Measurements from ENCODE around the gene GATB. TPM values are rescaled to one million over a fixed set of nuclear protein-coding genes. Genes with fewer than 3 reads are reported as not detected.

The GATB gene
- total and polyA plus RNA-seq, 10 of the 15 experiments (the other 5 are each of a cell fraction or from before 2014, with no cell fraction given) = 20.5 to 37.3 (median 30.5) TPM

DNA sequence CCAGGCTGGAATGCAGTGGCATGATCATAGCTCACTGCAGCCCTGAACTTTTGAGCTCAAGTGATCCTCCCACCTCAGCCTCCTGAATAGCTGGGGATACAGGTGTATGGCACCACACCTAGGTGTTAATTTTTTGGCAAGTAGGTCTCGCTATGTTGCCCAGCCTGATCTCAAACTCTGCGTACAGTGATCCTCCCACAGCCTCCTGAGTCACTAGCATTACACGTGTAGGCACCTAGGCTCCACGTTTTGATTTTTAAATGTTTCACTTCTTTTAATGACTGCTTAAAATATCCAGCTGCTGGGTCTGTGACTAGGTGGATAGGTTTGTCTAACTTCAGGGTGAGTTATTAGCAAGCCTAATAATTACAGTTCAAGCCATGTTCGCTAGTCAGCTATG is 44.5 kb downstream of the GATB start:
- ChIA-PET RAD21 (ENCODE audit: unreplicated experiment) (interaction anchor here (0.7 kb wide), 1 partner anchor 931 kb away, joined by 3 read pairs; no protein-coding TSS in a partner anchor), SMC1A (ENCODE audit: uncharacterized antibody, unreplicated experiment) (interaction anchor here (0.6 to 1.3 kb wide), 3 partner anchors 77 to 743 kb away, joined by 3 to 4 read pairs (median 3); no protein-coding TSS in a partner anchor), CTCF (no interaction called here), POLR2A (interaction anchor here (0.7 to 1.2 kb wide), 2 partner anchors 77 to 783 kb away, joined by 4 to 8 read pairs; no protein-coding TSS in a partner anchor)
- no peaks in the 10 kb centered on the region for H3K27me3 ChIP-seq (replicated peaks in 1 of 2; ENCODE audit: control insufficient read depth in 2 of 2, insufficient read depth in 2 of 2, low read length in 1 of 2)
- no peaks in the 10 kb centered on the region for H4K20me1 ChIP-seq (ENCODE audit: control insufficient read depth, insufficient read depth)
- BruUV-seq (replicated peaks) = no TSS peak
- no peak overlapping the region for H3K27ac ChIP-seq (ENCODE audit: control insufficient read depth, insufficient read depth)
- in situ Hi-C loops (cut with MboI) (no loop called here), intact Hi-C loops (cut with micrococcal nuclease; ENCODE audit: unreplicated experiment) (no loop called here)
- DNase-seq (ENCODE audit: low read depth, low spot score) (no peak), ATAC-seq (no peak), FAIRE-seq (no peak)
- no peak overlapping the region for H2AFZ ChIP-seq (ENCODE audit: control insufficient read depth, low read depth, low read length)
- H3K9me3 ChIP-seq (replicated peaks; ENCODE audit: control insufficient read depth, insufficient read depth, low read length) = no peaks in the 10 kb centered on the region
- TF ChIP-seq KAT2A (conservative IDR thresholded peaks at IDR 0.05; ENCODE audit: control insufficient read depth, low read depth, low read length) (no peak), EP300 (IDR thresholded peaks at IDR 0.05; ENCODE audit: borderline replicate concordance in 1 of 2, control insufficient read depth in 1 of 2, low read depth in 2 of 2, low read length in 2 of 2) (no peak), TCF12 (IDR thresholded peaks at IDR 0.05; ENCODE audit: low read depth, low read length) (no peak), CBX5 (IDR thresholded peaks at IDR 0.05; ENCODE audit: low read depth) (no peak)
- WGBS (ENCODE audit: insufficient coverage, insufficient replicate concordance, low lambda C conversion rate, missing lambda C conversion rate) = 81% methylated on average over 5 of the region's 5 CpGs
- no peak overlapping the region for H3K9ac ChIP-seq (ENCODE audit: control insufficient read depth, insufficient read depth, low read length)
- peaks cover 0 to 9% of the 10 kb centered on the region in 2 experiments; a peak in 2 of 4 replicates for H3K36me3 ChIP-seq (ENCODE audit: control insufficient read depth in 2 of 2, insufficient read depth in 2 of 2, low read length in 1 of 2)
- no peaks in the 10 kb centered on the region for H3K79me2 ChIP-seq (ENCODE audit: control insufficient read depth, insufficient read depth, low read length)
- H3K4me1 ChIP-seq (ENCODE audit: control insufficient read depth, insufficient read depth, low read length) = no peaks in the 10 kb centered on the region; the same call in 1 of the 2 replicates
- H3K4me2 ChIP-seq (ENCODE audit: control insufficient read depth, insufficient read depth) = no peak overlapping the region
- H3K4me3 ChIP-seq = no peak overlapping the region

DNA sequence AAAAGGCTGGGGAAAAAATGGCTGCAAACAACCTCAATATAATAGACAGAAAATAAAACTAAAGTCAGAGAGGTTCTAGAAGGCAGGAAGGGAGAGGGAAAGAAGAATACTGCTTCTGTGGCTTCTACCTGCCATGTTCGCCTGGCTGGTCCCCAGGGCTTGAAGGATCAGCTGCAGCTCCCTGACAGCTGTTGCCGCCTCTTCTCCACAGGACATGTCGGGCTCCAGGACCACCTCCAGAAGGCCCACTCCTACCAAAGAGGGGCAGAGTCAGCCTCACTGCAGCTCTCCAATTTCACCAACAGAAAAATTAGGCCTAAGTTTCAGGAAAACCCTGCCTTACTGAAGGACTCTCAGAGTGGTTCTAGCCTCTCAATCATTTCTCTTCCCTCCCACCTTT is 44.9 kb downstream of the GATB start:
- Histone ChIP-seq H3K9ac (ENCODE audit: control insufficient read depth, insufficient read depth, low read length) (no peak overlapping the region), H3K36me3 (ENCODE audit: control insufficient read depth in 2 of 2, insufficient read depth in 2 of 2, low read length in 1 of 2) (peaks cover 0 to 9% of the 10 kb centered on the region in 2 experiments; a peak in 2 of 4 replicates), H3K4me1 (ENCODE audit: control insufficient read depth, insufficient read depth, low read length) (no peaks in the 10 kb centered on the region; the same call in 1 of the 2 replicates), H3K4me2 (ENCODE audit: control insufficient read depth, insufficient read depth) (no peak overlapping the region), H3K27ac (ENCODE audit: control insufficient read depth, insufficient read depth) (no peak overlapping the region), H3K4me3 (no peak overlapping the region), H3K27me3 (replicated peaks in 1 of 2; ENCODE audit: control insufficient read depth in 2 of 2, insufficient read depth in 2 of 2, low read length in 1 of 2) (no peaks in the 10 kb centered on the region), H2AFZ (ENCODE audit: control insufficient read depth, low read depth, low read length) (no peak overlapping the region), H3K9me3 (replicated peaks; ENCODE audit: control insufficient read depth, insufficient read depth, low read length) (no peaks in the 10 kb centered on the region), H3K79me2 (ENCODE audit: control insufficient read depth, insufficient read depth, low read length) (no peaks in the 10 kb centered on the region), H4K20me1 (ENCODE audit: control insufficient read depth, insufficient read depth) (no peaks in the 10 kb centered on the region)
- ChIA-PET CTCF (no interaction called here), POLR2A (interaction anchor here (0.7 to 1.2 kb wide), 2 partner anchors 78 to 783 kb away, joined by 4 to 8 read pairs; no protein-coding TSS in a partner anchor), SMC1A (ENCODE audit: uncharacterized antibody, unreplicated experiment) (interaction anchor here (0.6 to 1.1 kb wide), 2 partner anchors 170 to 743 kb away, joined by 3 to 4 read pairs; no protein-coding TSS in a partner anchor), RAD21 (ENCODE audit: unreplicated experiment) (interaction anchor here (0.7 kb wide), 1 partner anchor 932 kb away, joined by 3 read pairs; no protein-coding TSS in a partner anchor)
- 92% methylated on average over 3 of the region's 3 CpGs for WGBS (ENCODE audit: insufficient coverage, insufficient replicate concordance, low lambda C conversion rate, missing lambda C conversion rate)
- ATAC-seq (no peak), DNase-seq (ENCODE audit: low read depth, low spot score) (no peak), FAIRE-seq (no peak)
- in situ Hi-C loops (cut with MboI) = no loop called here
- no TSS peak for BruUV-seq (replicated peaks)
- intact Hi-C loops (cut with micrococcal nuclease; ENCODE audit: unreplicated experiment) = no loop called here
- TF ChIP-seq, protein P1, sequence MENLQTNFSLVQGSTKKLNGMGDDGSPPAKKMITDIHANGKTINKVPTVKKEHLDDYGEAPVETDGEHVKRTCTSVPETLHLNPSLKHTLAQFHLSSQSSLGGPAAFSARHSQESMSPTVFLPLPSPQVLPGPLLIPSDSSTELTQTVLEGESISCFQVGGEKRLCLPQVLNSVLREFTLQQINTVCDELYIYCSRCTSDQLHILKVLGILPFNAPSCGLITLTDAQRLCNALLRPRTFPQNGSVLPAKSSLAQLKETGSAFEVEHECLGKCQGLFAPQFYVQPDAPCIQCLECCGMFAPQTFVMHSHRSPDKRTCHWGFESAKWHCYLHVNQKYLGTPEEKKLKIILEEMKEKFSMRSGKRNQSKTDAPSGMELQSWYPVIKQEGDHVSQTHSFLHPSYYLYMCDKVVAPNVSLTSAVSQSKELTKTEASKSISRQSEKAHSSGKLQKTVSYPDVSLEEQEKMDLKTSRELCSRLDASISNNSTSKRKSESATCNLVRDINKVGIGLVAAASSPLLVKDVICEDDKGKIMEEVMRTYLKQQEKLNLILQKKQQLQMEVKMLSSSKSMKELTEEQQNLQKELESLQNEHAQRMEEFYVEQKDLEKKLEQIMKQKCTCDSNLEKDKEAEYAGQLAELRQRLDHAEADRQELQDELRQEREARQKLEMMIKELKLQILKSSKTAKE (IDR thresholded peaks at IDR 0.05; ENCODE audit: low read depth, poor library complexity, severe bottlenecking) = no peak
- no peak for TF ChIP-seq JUND (IDR thresholded peaks at IDR 0.05; ENCODE audit: low read depth, low read length)
- no peak for TF ChIP-seq STAT3 (IDR thresholded peaks at IDR 0.05; ENCODE audit: low read depth, low read length)
- no peak for TF ChIP-seq ZZZ3 (IDR thresholded peaks at IDR 0.05; ENCODE audit: control insufficient read depth, insufficient read length, low read depth)
- TF ChIP-seq HDAC2 (IDR thresholded peaks at IDR 0.05) = no peak
- TF ChIP-seq BRCA1 (IDR thresholded peaks at IDR 0.05; ENCODE audit: low read depth, low read length) = no peak
- TF ChIP-seq, protein P2, sequence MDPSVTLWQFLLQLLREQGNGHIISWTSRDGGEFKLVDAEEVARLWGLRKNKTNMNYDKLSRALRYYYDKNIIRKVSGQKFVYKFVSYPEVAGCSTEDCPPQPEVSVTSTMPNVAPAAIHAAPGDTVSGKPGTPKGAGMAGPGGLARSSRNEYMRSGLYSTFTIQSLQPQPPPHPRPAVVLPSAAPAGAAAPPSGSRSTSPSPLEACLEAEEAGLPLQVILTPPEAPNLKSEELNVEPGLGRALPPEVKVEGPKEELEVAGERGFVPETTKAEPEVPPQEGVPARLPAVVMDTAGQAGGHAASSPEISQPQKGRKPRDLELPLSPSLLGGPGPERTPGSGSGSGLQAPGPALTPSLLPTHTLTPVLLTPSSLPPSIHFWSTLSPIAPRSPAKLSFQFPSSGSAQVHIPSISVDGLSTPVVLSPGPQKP (IDR thresholded peaks at IDR 0.05; ENCODE audit: low read depth, low read length) = no peak
- TF ChIP-seq CBX3 (IDR thresholded peaks at IDR 0.05; ENCODE audit: borderline replicate concordance, low read depth) = no peak
- TF ChIP-seq SIN3A (IDR thresholded peaks at IDR 0.05; ENCODE audit: low read depth, low read length) = no peak
- no peak for TF ChIP-seq ZSCAN29 (IDR thresholded peaks at IDR 0.05)

Measured in GM12878 (cell line).